Mammary epithelial cell (primary cell): ENCODE measurements around the gene SMAD5.

Source experiments
- EZH2 ChIP-seq: IDR thresholded peaks from 2 replicates; pipeline ENCODE4 v1.6.1; 2012; ENCODE audit warnings: low read length, inconsistent platforms, borderline replicate concordance
- TF ChIP-seq, protein P1 (sequence below), 2 donors: IDR thresholded peaks in 1 of 2; conservative IDR thresholded peaks in 1 of 2; 2 replicates each; pipeline ENCODE4 v1.5.1; 2011 to 2012; ENCODE audit warnings: inconsistent platforms in 2 of 2, low read length in 2 of 2, mild to moderate bottlenecking in 2 of 2, control low read depth in 1 of 2, low read depth in 1 of 2; ENCODE audit not compliant: insufficient read depth in 1 of 2; ENCODE audit errors: extremely low read depth in 1 of 2

DNA sequence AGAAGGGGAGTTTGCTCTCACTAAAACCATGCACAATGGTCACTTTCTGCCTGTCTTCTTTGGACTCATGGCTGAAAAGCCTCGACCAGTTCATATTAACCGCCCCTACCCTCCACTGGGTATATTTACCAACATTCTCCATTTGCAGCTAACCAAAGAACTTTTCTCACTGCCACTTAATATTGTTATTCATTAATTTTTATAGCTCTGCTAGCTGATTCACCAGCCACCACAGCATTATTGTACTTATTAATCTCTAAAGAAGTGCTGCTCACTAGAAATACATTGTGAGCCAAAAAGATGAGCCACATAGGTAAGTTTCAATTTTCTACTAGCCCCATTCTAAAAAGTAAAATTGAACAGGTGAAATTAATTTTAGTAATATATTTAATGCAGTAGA lies 93.8 kb downstream of the SMAD5 start:
- TF ChIP-seq, protein P1, sequence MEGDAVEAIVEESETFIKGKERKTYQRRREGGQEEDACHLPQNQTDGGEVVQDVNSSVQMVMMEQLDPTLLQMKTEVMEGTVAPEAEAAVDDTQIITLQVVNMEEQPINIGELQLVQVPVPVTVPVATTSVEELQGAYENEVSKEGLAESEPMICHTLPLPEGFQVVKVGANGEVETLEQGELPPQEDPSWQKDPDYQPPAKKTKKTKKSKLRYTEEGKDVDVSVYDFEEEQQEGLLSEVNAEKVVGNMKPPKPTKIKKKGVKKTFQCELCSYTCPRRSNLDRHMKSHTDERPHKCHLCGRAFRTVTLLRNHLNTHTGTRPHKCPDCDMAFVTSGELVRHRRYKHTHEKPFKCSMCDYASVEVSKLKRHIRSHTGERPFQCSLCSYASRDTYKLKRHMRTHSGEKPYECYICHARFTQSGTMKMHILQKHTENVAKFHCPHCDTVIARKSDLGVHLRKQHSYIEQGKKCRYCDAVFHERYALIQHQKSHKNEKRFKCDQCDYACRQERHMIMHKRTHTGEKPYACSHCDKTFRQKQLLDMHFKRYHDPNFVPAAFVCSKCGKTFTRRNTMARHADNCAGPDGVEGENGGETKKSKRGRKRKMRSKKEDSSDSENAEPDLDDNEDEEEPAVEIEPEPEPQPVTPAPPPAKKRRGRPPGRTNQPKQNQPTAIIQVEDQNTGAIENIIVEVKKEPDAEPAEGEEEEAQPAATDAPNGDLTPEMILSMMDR (conservative IDR thresholded peaks at IDR 0.05 in 1 of 2, IDR thresholded peaks at IDR 0.05 in 1 of 2; ENCODE audit: extremely low read depth in 1 of 2, insufficient read depth in 1 of 2, low read depth in 1 of 2, low read length in 2 of 2), result no peak
- TF ChIP-seq EZH2, result no peak
